ENCODE results near the gene SSTR3.

SSTR3 gene

GRCh38 chr22:37185646-37186227 is 26.5 kb downstream of the SSTR3 start:
- no peaks in the 10 kb centered on the region for H3K9me3 ChIP-seq (ENCODE audit: control insufficient read depth, low read depth, low read length)
- H3K4me3 ChIP-seq (ENCODE audit: low read length) = no peak overlapping the region
- H3K27ac ChIP-seq (ENCODE audit: low read length) = no peak overlapping the region
- H3K36me3 ChIP-seq (ENCODE audit: control insufficient read depth, low read depth, low read length) = no peaks in the 10 kb centered on the region
- H3K9ac ChIP-seq (ENCODE audit: low read length) = no peak overlapping the region
- H3K4me1 ChIP-seq (ENCODE audit: control insufficient read depth, low read depth, low read length) = peaks cover 25% of the 10 kb centered on the region
- no peaks in the 10 kb centered on the region for H3K27me3 ChIP-seq (ENCODE audit: control insufficient read depth, insufficient read depth, low read length)

DNA sequence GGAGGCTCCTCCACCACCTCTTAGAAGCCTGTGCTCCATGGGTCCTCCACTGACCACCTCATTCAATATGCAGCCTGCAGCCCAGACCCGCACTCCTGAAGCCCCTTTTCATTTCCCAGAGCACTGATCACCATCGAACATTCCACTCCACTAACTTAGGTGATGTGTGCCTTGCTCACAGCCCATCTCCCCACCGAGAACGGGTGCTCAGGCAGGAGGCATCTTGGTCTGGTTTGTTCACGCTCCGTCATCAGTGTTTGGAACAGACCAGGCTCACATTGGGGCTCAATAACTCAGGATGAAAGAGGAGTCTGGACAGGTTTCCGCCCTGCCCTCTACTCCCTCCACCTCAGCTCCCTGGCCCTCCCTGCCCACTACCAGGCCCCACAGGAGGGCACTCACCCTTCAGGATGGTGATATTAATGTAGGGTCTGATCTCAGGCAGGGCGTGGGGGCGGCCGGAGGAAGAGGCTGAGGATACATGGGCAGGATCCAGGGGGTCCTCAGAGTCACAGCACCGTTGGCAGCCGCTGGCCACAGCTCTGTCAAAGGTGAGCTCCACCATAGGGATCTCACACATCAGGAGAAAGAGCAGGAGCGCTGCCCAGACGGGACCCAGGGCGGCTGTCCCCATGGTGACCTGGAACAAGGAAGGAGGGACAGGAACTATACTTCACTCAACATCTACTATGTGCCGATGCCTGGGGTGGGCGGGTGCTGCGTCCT is 27.3 kb downstream of the SSTR3 start:
- Histone ChIP-seq H3K4me1 (ENCODE audit: control insufficient read depth, low read depth, low read length) (peaks cover 24% of the 10 kb centered on the region), H3K27ac (ENCODE audit: low read length) (no peak overlapping the region)

GRCh38 chr22:37184380-37184755 is 27.9 kb downstream of the SSTR3 start:
- Histone ChIP-seq H3K9me3 (ENCODE audit: control insufficient read depth, low read depth, low read length) (no peaks in the 10 kb centered on the region), H3K27me3 (ENCODE audit: control insufficient read depth, insufficient read depth, low read length) (no peaks in the 10 kb centered on the region), H3K4me1 (ENCODE audit: control insufficient read depth, low read depth, low read length) (peaks cover 18% of the 10 kb centered on the region), H3K4me3 (ENCODE audit: low read length) (no peak overlapping the region), H3K27ac (ENCODE audit: low read length) (no peak overlapping the region), H3K9ac (ENCODE audit: low read length) (no peak overlapping the region), H3K36me3 (ENCODE audit: control insufficient read depth, low read depth, low read length) (no peaks in the 10 kb centered on the region)

More for the DNA sequence above, 27.3 kb downstream of the SSTR3 start:
- no peaks in the 10 kb centered on the region for H3K9me3 ChIP-seq (ENCODE audit: control insufficient read depth, low read depth, low read length)
- H3K27me3 ChIP-seq (ENCODE audit: control insufficient read depth, insufficient read depth, low read length) = no peaks in the 10 kb centered on the region
- H3K9ac ChIP-seq (ENCODE audit: low read length) = no peak overlapping the region
- H3K36me3 ChIP-seq (ENCODE audit: control insufficient read depth, low read depth, low read length) = no peaks in the 10 kb centered on the region
- H3K4me3 ChIP-seq (ENCODE audit: low read length) = no peak overlapping the region

DNA sequence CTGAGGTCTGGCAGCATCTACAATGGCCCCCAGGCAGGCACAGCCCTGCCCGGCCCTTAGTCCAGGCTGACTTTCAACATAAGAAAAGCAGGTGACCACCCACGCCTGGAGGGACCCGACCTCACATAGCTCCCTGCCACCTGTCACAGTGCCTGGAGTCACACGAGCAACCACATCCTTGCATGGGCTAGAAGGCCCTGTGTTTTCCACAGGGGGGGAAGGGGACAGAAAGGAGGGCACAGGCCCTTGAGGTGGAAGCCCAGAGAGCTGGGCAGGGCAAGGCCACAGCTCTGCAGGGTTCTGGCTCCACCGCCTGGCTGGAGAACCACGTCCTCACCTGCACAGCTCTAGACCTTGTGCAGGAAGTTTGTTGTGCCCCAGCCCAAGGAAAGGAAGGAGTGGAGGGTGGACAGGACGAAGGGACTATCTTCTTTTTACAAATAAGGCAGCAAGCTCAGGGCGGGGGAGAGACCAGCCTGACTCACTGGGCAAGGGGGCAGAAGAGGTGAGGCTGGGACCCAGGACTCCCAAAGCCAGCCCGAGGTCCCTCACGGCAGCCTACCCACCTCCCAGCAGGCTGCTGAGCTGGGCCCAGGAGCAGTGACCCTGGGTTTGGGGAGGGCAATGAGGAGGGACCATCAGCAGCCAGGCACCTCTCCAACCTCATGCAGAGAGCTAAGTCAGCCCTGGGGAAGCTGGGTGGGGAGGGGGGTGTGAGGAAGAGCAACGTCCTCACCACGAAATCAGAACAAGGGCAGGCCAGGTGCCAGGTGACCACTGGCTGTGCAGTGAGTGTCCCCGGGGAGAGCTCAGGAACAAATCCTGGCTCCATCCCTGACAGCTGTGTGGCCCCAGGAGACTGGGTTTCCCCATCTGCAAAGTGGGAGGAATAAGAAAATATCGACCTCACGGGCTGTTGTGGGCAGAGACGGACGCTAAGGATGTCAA is 28.6 kb downstream of the SSTR3 start:
- no peak overlapping the region for H3K9ac ChIP-seq (ENCODE audit: low read length)

GRCh38 chr22:37182949-37183245 is 29.4 kb downstream of the SSTR3 start:
- peaks cover 6% of the 10 kb centered on the region for H3K4me1 ChIP-seq (ENCODE audit: control insufficient read depth, low read depth, low read length)
- H3K27ac ChIP-seq (ENCODE audit: low read length) = no peak overlapping the region
- H3K9ac ChIP-seq (ENCODE audit: low read length) = no peak overlapping the region
- no peak overlapping the region for H3K4me3 ChIP-seq (ENCODE audit: low read length)
- H3K27me3 ChIP-seq (ENCODE audit: control insufficient read depth, insufficient read depth, low read length) = no peaks in the 10 kb centered on the region
- no peaks in the 10 kb centered on the region for H3K9me3 ChIP-seq (ENCODE audit: control insufficient read depth, low read depth, low read length)
- no peaks in the 10 kb centered on the region for H3K36me3 ChIP-seq (ENCODE audit: control insufficient read depth, low read depth, low read length)

More for the DNA sequence above, 28.6 kb downstream of the SSTR3 start:
- Histone ChIP-seq H3K4me3 (ENCODE audit: low read length) (no peak overlapping the region), H3K36me3 (ENCODE audit: control insufficient read depth, low read depth, low read length) (no peaks in the 10 kb centered on the region), H3K27me3 (ENCODE audit: control insufficient read depth, insufficient read depth, low read length) (no peaks in the 10 kb centered on the region), H3K4me1 (ENCODE audit: control insufficient read depth, low read depth, low read length) (peaks cover 11% of the 10 kb centered on the region), H3K27ac (ENCODE audit: low read length) (no peak overlapping the region), H3K9me3 (ENCODE audit: control insufficient read depth, low read depth, low read length) (no peaks in the 10 kb centered on the region)

GRCh38 chr22:37182101-37182948 is 30.0 kb downstream of the SSTR3 start:
- no peak overlapping the region for H3K9ac ChIP-seq (ENCODE audit: low read length)
- H3K9me3 ChIP-seq (ENCODE audit: control insufficient read depth, low read depth, low read length) = no peaks in the 10 kb centered on the region
- H3K27ac ChIP-seq (ENCODE audit: low read length) = no peak overlapping the region
- H3K27me3 ChIP-seq (ENCODE audit: control insufficient read depth, insufficient read depth, low read length) = no peaks in the 10 kb centered on the region
- H3K4me1 ChIP-seq (ENCODE audit: control insufficient read depth, low read depth, low read length) = peaks cover 6% of the 10 kb centered on the region
- no peak overlapping the region for H3K4me3 ChIP-seq (ENCODE audit: low read length)
- no peaks in the 10 kb centered on the region for H3K36me3 ChIP-seq (ENCODE audit: control insufficient read depth, low read depth, low read length)

- H3K27me3 ChIP-seq (ENCODE audit: control insufficient read depth, insufficient read depth, low read length) = no peaks in the 10 kb centered on the region
- no peak overlapping the region for H3K27ac ChIP-seq (ENCODE audit: low read length)
- H3K36me3 ChIP-seq (ENCODE audit: control insufficient read depth, low read depth, low read length) = no peaks in the 10 kb centered on the region
- H3K9ac ChIP-seq (ENCODE audit: low read length) = no peak overlapping the region
- no peaks in the 10 kb centered on the region for H3K9me3 ChIP-seq (ENCODE audit: control insufficient read depth, low read depth, low read length)
- no peak overlapping the region for H3K4me3 ChIP-seq (ENCODE audit: low read length)
- peaks cover 6% of the 10 kb centered on the region for H3K4me1 ChIP-seq (ENCODE audit: control insufficient read depth, low read depth, low read length)
Measured at GRCh38 chr22:37181681-37182080, 30.6 kb downstream of the SSTR3 start.

- Histone ChIP-seq H3K9ac (ENCODE audit: low read length) (no peak overlapping the region), H3K27me3 (ENCODE audit: control insufficient read depth, insufficient read depth, low read length) (no peaks in the 10 kb centered on the region), H3K4me1 (ENCODE audit: control insufficient read depth, low read depth, low read length) (no peaks in the 10 kb centered on the region), H3K9me3 (ENCODE audit: control insufficient read depth, low read depth, low read length) (no peaks in the 10 kb centered on the region), H3K36me3 (ENCODE audit: control insufficient read depth, low read depth, low read length) (no peaks in the 10 kb centered on the region), H3K27ac (ENCODE audit: low read length) (no peak overlapping the region), H3K4me3 (ENCODE audit: low read length) (no peak overlapping the region)
Measured at GRCh38 chr22:37180531-37181231, 31.6 kb downstream of the SSTR3 start.

- Histone ChIP-seq H3K36me3 (ENCODE audit: control insufficient read depth, low read depth, low read length) (no peaks in the 10 kb centered on the region), H3K27ac (ENCODE audit: low read length) (no peak overlapping the region), H3K27me3 (ENCODE audit: control insufficient read depth, insufficient read depth, low read length) (no peaks in the 10 kb centered on the region), H3K4me1 (ENCODE audit: control insufficient read depth, low read depth, low read length) (no peaks in the 10 kb centered on the region), H3K4me3 (ENCODE audit: low read length) (no peak overlapping the region), H3K9me3 (ENCODE audit: control insufficient read depth, low read depth, low read length) (no peaks in the 10 kb centered on the region), H3K9ac (ENCODE audit: low read length) (no peak overlapping the region)
Measured at GRCh38 chr22:37179622-37180420, 32.5 kb downstream of the SSTR3 start.

DNA sequence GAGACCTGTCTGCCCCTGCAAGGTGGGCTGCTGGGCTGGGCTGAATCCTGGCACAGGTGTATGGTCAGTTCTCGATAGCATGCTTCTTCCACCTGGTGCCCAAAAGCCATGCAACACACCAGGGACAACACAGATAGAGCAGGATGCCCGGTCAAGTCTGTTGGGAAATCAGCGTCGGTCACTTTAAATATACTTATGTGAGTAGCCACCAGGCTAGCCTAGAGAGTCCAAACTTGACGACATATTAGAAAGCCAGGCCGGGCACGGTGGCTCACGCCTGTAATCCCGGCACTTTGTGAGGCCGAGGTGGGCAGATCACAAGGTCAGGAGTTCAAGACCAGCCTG is 33.2 kb downstream of the SSTR3 start:
- Histone ChIP-seq H3K4me3 (ENCODE audit: low read length) (no peak overlapping the region), H3K4me1 (ENCODE audit: control insufficient read depth, low read depth, low read length) (no peaks in the 10 kb centered on the region), H3K27me3 (ENCODE audit: control insufficient read depth, insufficient read depth, low read length) (no peaks in the 10 kb centered on the region), H3K27ac (ENCODE audit: low read length) (no peak overlapping the region), H3K9me3 (ENCODE audit: control insufficient read depth, low read depth, low read length) (no peaks in the 10 kb centered on the region), H3K9ac (ENCODE audit: low read length) (no peak overlapping the region), H3K36me3 (ENCODE audit: control insufficient read depth, low read depth, low read length) (no peaks in the 10 kb centered on the region)
